Right atrium auricular region (tissue), 2 donors: ENCODE results near the gene MAGI2. TPM values are rescaled to one million over a fixed set of nuclear protein-coding genes. Genes with fewer than 3 reads are reported as not detected.
A peak's percentile ranks its signal among the peaks of the same experiment; 100 is the strongest.

Source experiments
- DNase-seq: peaks from one replicate; pipeline ENCODE4 v3.0.0-alpha.2; 2019; ENCODE audit warnings: low spot score
- H3K27ac ChIP-seq, 2 donors: fragments of 200-600 bp; sonication (generic); 1 replicate in 1 of 2; 2 replicates in 1 of 2; pipeline ENCODE4 v1.5.1; 2016 to 2019
- H3K27me3 ChIP-seq, 2 donors: fragments of 200-600 bp; sonication (generic); one replicate each; pipeline versions ENCODE4 v1.5.1 to v1.6.0; 2017 to 2019
- H3K36me3 ChIP-seq: fragments of 200-600 bp; sonication (generic); one replicate; pipeline ENCODE4 v1.5.1; 2016
- H3K4me1 ChIP-seq, 2 donors: fragments of 200-600 bp; sonication (generic); one replicate each; pipeline versions ENCODE4 v1.5.1 to v1.6.0; 2017 to 2019
- H3K4me3 ChIP-seq, 2 donors: fragments of 200-600 bp; sonication (generic); 1 replicate in 1 of 2; 2 replicates in 1 of 2; pipeline ENCODE4 v1.5.1; 2017 to 2019; ENCODE audit warnings: mild to moderate bottlenecking in 1 of 2, moderate library complexity in 1 of 2
- H3K9me3 ChIP-seq, 2 donors: fragments of 200-600 bp; sonication (generic); one replicate each; pipeline ENCODE4 v1.5.1; 2019
- total RNA-seq, 2 donors: library from RNA; depleted of rRNA; stranded (reverse); fragments of >200 nt; gene quantifications; one replicate each; pipeline ENCODE4 v1.1.0, GENCODE V29; 2016
- TF ChIP-seq, protein P1 (sequence below), 2 donors: fragments of 200-600 bp; sonication (generic); IDR thresholded peaks; one replicate each; pipeline ENCODE4 v1.5.1; 2019; ENCODE audit warnings: antibody characterized with exemption in 2 of 2

Gene MAGI2
- total RNA-seq, 2 donors from 2014 or later: 5.9 to 6.0 TPM

DNA sequence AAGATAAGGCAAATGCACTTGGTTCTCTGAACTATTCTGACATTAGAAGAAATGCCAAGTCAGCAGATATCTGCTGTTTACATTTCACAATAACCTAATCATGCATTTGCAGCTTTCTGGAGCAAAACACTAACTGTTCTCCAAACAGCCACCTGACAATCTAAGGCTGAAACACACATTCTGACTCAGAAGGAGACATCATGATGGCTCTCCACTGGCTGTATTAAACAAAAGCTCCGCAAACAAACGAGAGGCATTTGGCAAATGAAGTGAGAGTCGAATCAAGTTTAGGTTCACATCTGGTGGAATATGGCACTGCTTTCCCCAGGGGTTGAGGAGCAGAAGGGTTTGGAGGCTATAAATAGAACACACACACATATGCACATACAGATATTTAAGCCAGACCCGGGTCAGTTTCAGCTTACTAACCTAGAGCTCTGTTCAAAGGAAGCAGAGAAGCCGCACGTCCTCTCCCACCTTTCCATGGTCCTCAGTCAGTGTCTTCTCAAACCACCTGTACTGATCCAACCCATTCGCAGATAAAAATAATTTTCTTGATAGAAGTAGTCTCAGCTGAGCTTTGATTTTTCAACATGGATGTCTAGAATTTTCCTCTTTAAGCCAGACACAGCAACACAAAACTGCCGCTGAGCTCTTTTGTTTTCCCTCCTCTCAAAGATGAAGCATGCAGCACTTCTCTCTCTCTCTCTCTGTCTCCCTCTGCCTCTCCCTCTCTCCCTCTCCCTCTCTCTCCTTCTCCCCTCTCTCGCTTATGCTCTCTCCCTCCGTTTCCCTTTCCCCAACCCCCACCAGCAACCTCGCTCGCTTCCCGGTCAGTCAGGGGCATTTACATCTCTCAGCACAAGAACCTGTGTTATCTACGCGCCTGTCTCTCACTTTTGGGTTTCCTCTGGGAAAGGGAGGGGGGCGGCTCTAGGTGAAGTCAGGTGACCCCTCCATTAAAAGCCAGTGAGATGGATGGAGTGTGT, 682.8 kb downstream of the MAGI2 start:
- TF ChIP-seq, protein P1, sequence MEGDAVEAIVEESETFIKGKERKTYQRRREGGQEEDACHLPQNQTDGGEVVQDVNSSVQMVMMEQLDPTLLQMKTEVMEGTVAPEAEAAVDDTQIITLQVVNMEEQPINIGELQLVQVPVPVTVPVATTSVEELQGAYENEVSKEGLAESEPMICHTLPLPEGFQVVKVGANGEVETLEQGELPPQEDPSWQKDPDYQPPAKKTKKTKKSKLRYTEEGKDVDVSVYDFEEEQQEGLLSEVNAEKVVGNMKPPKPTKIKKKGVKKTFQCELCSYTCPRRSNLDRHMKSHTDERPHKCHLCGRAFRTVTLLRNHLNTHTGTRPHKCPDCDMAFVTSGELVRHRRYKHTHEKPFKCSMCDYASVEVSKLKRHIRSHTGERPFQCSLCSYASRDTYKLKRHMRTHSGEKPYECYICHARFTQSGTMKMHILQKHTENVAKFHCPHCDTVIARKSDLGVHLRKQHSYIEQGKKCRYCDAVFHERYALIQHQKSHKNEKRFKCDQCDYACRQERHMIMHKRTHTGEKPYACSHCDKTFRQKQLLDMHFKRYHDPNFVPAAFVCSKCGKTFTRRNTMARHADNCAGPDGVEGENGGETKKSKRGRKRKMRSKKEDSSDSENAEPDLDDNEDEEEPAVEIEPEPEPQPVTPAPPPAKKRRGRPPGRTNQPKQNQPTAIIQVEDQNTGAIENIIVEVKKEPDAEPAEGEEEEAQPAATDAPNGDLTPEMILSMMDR (IDR thresholded peaks at IDR 0.05): no peak
- no peak for DNase-seq
- peak overlapping the region; percentile 15 to 35 for H3K4me3 ChIP-seq
- peaks cover 0 to 3% of the 10 kb centered on the region in 2 donors for H3K27me3 ChIP-seq
- no peaks in the 10 kb centered on the region for H3K36me3 ChIP-seq
- no peak overlapping the region for H3K27ac ChIP-seq
- no peaks in the 10 kb centered on the region for H3K9me3 ChIP-seq
- H3K4me1 ChIP-seq: peaks cover 0 to 14% of the 10 kb centered on the region in 2 donors

GRCh38 chr7:78769481-78770101, 683.9 kb downstream of the MAGI2 start:
- Histone ChIP-seq H3K27ac (no peak overlapping the region), H3K4me1 (peaks cover 0 to 14% of the 10 kb centered on the region in 2 donors), H3K36me3 (no peaks in the 10 kb centered on the region), H3K27me3 (peaks cover 0 to 3% of the 10 kb centered on the region in 2 donors), H3K9me3 (no peaks in the 10 kb centered on the region), H3K4me3 (peak overlapping the region; percentile 21 to 37)
- DNase-seq: no peak
- TF ChIP-seq, protein P1 (IDR thresholded peaks at IDR 0.05): no peak

DNA sequence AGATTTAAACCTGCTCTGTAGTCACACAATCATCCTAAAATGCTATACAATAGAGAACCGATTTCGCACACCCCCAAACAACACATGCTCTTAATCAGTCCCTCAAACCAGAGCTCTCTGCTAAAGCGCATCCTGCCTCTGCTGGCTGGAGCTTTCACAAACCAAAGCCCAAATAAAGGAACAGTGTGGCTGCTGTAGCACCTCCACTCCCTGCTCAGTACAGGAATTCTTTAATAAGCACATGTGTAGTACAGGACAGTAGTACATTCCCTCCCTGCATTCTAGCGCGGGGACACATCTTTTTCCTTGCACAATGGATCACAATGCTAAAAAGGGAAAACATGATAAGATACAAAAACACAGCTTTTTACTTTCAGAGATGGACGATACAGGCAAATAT, 684.6 kb downstream of the MAGI2 start:
- peaks cover 0 to 14% of the 10 kb centered on the region in 2 donors for H3K4me1 ChIP-seq

GRCh38 chr7:78765943-78766729, 687.3 kb downstream of the MAGI2 start:
- H3K27me3 ChIP-seq: peaks cover 0 to 3% of the 10 kb centered on the region in 2 donors
- H3K4me1 ChIP-seq: peaks cover 0 to 13% of the 10 kb centered on the region in 2 donors
- no peaks in the 10 kb centered on the region for H3K9me3 ChIP-seq
- TF ChIP-seq, protein P1 (IDR thresholded peaks at IDR 0.05): no peak
- H3K4me3 ChIP-seq: no peak overlapping the region
- DNase-seq: no peak
- H3K27ac ChIP-seq: no peak overlapping the region
- no peaks in the 10 kb centered on the region for H3K36me3 ChIP-seq

More for the DNA sequence above, 684.6 kb downstream of the MAGI2 start:
- no peaks in the 10 kb centered on the region for H3K9me3 ChIP-seq
- H3K27me3 ChIP-seq: peaks cover 0 to 3% of the 10 kb centered on the region in 2 donors
- peak overlapping the region; percentile 21 to 37 for H3K4me3 ChIP-seq
- no peaks in the 10 kb centered on the region for H3K36me3 ChIP-seq
- DNase-seq: no peak
- H3K27ac ChIP-seq: no peak overlapping the region
- TF ChIP-seq, protein P1 (IDR thresholded peaks at IDR 0.05): no peak

DNA sequence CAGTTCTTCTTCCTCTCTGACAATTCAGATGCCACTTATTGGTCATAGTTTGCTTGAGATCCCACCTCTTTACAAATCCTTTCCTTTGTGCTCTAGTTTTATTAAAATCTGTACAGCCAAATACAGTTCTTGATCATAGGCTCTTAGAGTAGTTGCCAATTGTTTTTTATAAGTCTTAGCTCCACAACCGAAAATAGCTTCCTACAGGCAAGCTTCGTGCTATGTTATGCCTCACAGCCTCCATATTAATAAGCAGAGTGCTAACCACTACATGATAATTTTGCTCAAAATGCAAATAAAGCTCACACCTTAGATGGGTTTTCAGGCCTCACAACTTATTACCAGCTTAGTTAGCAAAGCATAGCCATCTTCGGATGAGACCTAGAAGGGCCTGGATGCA, 688.9 kb downstream of the MAGI2 start:
- TF ChIP-seq, protein P1 (IDR thresholded peaks at IDR 0.05): no peak
- no peaks in the 10 kb centered on the region for H3K4me1 ChIP-seq
- no peaks in the 10 kb centered on the region for H3K36me3 ChIP-seq
- H3K27me3 ChIP-seq: no peaks in the 10 kb centered on the region
- H3K9me3 ChIP-seq: no peaks in the 10 kb centered on the region
- no peak overlapping the region for H3K4me3 ChIP-seq
- DNase-seq: no peak
- no peak overlapping the region for H3K27ac ChIP-seq
